ENCODE data around the gene MOCS3. TPM values are rescaled to one million over a fixed set of nuclear protein-coding genes. Genes with fewer than 3 reads are reported as not detected.
"Not testable (repeated sequence)": the region's sequence is repeated elsewhere in the genome, so short reads cannot be mapped to it uniquely, and the experiment has no call there.

Gene MOCS3
- total RNA-seq, 6 experiments from 2014 or later: 2.3 to 3.2 (median 2.7) TPM

- 65% methylated on average over 8 of the region's 8 CpGs for whole genome bisulfite sequencing (ENCODE audit: insufficient coverage, low coverage, low lambda C conversion rate, missing lambda C conversion rate)
- no peak for ATAC-seq
- TF ChIP-seq CTCF (IDR thresholded peaks at IDR 0.05): no peak
- no peak for TF ChIP-seq POLR2A (IDR thresholded peaks at IDR 0.05)
- no peak for DNase-seq
- Histone ChIP-seq H3K27ac (no peak overlapping the region), H3K9me3 (no peaks in the 10 kb centered on the region), H3K4me3 (no peak overlapping the region), H3K36me3 (no peaks in the 10 kb centered on the region), H3K27me3 (no peaks in the 10 kb centered on the region), H3K4me1 (no peaks in the 10 kb centered on the region)
- intact Hi-C loops (cut with DNase I): loop anchor here in 1 of 2 donors (10.0 kb wide), 1 partner anchor 165 kb away; no protein-coding TSS in a partner anchor
These were observed 11.3 kb downstream of the MOCS3 start for GRCh38 chr20:50969912-50970311.

- ATAC-seq (no peak), DNase-seq (no peak)
- TF ChIP-seq CTCF (IDR thresholded peaks at IDR 0.05) (no peak), POLR2A (IDR thresholded peaks at IDR 0.05) (no peak)
- Histone ChIP-seq H3K27ac (no peak overlapping the region), H3K4me3 (no peak overlapping the region), H3K36me3 (no peaks in the 10 kb centered on the region), H3K4me1 (no peaks in the 10 kb centered on the region), H3K9me3 (no peaks in the 10 kb centered on the region), H3K27me3 (no peaks in the 10 kb centered on the region)
- 80% methylated on average over 5 of the region's 10 CpGs for WGBS (ENCODE audit: insufficient coverage, low coverage, low lambda C conversion rate, missing lambda C conversion rate)
- intact Hi-C loops (cut with DNase I): no loop called here
These were observed 17.2 kb downstream of the MOCS3 start for GRCh38 chr20:50975701-50976330.

- Histone ChIP-seq H3K36me3 (no peaks in the 10 kb centered on the region), H3K9me3 (no peaks in the 10 kb centered on the region), H3K27ac (no peak overlapping the region), H3K4me1 (no peaks in the 10 kb centered on the region), H3K27me3 (no peaks in the 10 kb centered on the region), H3K4me3 (no peak overlapping the region)
- TF ChIP-seq POLR2A (IDR thresholded peaks at IDR 0.05): no peak
- no peak for TF ChIP-seq CTCF (IDR thresholded peaks at IDR 0.05)
- intact Hi-C loops (cut with DNase I): no loop called here
- no peak for ATAC-seq
- 45% methylated on average over 17 of the region's 20 CpGs for WGBS (ENCODE audit: insufficient coverage, low coverage, low lambda C conversion rate, missing lambda C conversion rate)
- no peak for DNase-seq
These were observed 18.7 kb downstream of the MOCS3 start for GRCh38 chr20:50977066-50978021.

- H3K4me3 ChIP-seq; DNase-seq; ATAC-seq; intact Hi-C loops (cut with DNase I); H3K27ac ChIP-seq; H3K9me3 ChIP-seq; H3K4me1 ChIP-seq; H3K36me3 ChIP-seq; H3K27me3 ChIP-seq: not testable (repeated sequence)
- WGBS (ENCODE audit: insufficient coverage, low coverage, low lambda C conversion rate, missing lambda C conversion rate): 73% methylated on average over 4 of the region's 4 CpGs
These were observed 19.9 kb downstream of the MOCS3 start for GRCh38 chr20:50978533-50978932.
